GM12874 (cell line): ENCODE results near the gene PKN1.

ENCODE experiments used
- CTCF ChIP-seq: IDR thresholded peaks from 2 replicates; pipeline ENCODE4 v1.5.1; 2011; ENCODE audit warnings: low read depth, mild to moderate bottlenecking, control low read depth, low read length, moderate library complexity; ENCODE audit not compliant: insufficient read depth

Gene PKN1

GRCh38 chr19:14442891-14443631 lies 10.0 kb downstream of the PKN1 start:
- TF ChIP-seq CTCF = no peak

- no peak for TF ChIP-seq CTCF
These were observed 10.6 kb downstream of the PKN1 start for GRCh38 chr19:14443632-14444216.

GRCh38 chr19:14446336-14447036 lies 13.4 kb downstream of the PKN1 start:
- no peak for TF ChIP-seq CTCF

- TF ChIP-seq CTCF = no peak
These were observed 16.2 kb downstream of the PKN1 start for GRCh38 chr19:14449321-14449720.

- no peak for TF ChIP-seq CTCF
These were observed 17.2 kb downstream of the PKN1 start for GRCh38 chr19:14450168-14450874.

GRCh38 chr19:14450876-14451275 lies 17.8 kb downstream of the PKN1 start:
- no peak for TF ChIP-seq CTCF

GRCh38 chr19:14459703-14460102 lies 26.6 kb downstream of the PKN1 start:
- TF ChIP-seq CTCF = no peak
